GM23248 (cell line): ENCODE measurements around the gene RTF1. TPM values are rescaled to one million over a fixed set of nuclear protein-coding genes. Genes with fewer than 3 reads are reported as not detected.

Experiments used
- DNase-seq: peaks from one replicate; pipeline ENCODE4 v3.0.0-alpha.2; 2015
- H2AFZ ChIP-seq: fragments of 200-600 bp; sonication (generic); 2 replicates; pipeline ENCODE4 v1.6.1; 2016; ENCODE audit warnings: antibody characterized with exemption
- H3F3A ChIP-seq: fragments of 200-600 bp; sonication (generic); 2 replicates; pipeline ENCODE4 v1.6.1; 2016; ENCODE audit warnings: mild to moderate bottlenecking, antibody characterized with exemption, mixed run types; ENCODE audit not compliant: insufficient read depth
- H3K27ac ChIP-seq: fragments of 200-600 bp; sonication (generic); 2 replicates; pipeline ENCODE4 v1.5.1; 2016; ENCODE audit warnings: mild to moderate bottlenecking
- H3K27me3 ChIP-seq: fragments of 200-600 bp; sonication (generic); replicated peaks from 2 replicates; pipeline ENCODE4 v1.6.1; 2016; ENCODE audit warnings: mild to moderate bottlenecking; ENCODE audit not compliant: insufficient read depth
- H3K36me3 ChIP-seq: fragments of 200-600 bp; sonication (generic); 2 replicates; pipeline ENCODE4 v1.6.1; 2016; ENCODE audit warnings: low read depth, mild to moderate bottlenecking
- H3K4me1 ChIP-seq: fragments of 200-600 bp; sonication (generic); 2 replicates; pipeline ENCODE4 v1.6.1; 2016; ENCODE audit warnings: mild to moderate bottlenecking; ENCODE audit not compliant: insufficient read depth
- H3K4me2 ChIP-seq: fragments of 200-600 bp; sonication (generic); one replicate; pipeline ENCODE4 v1.6.1; 2016; ENCODE audit warnings: mild to moderate bottlenecking; ENCODE audit not compliant: unreplicated experiment
- H3K4me3 ChIP-seq: fragments of 200-600 bp; sonication (generic); 2 replicates; pipeline ENCODE4 v1.5.1; 2016; ENCODE audit warnings: mild to moderate bottlenecking
- H3K79me2 ChIP-seq: fragments of 200-600 bp; sonication (generic); 2 replicates; pipeline ENCODE4 v1.6.1; 2016; ENCODE audit warnings: mild to moderate bottlenecking; ENCODE audit not compliant: insufficient read depth
- H3K9ac ChIP-seq: fragments of 200-600 bp; sonication (generic); 2 replicates; pipeline ENCODE4 v1.6.1; 2016; ENCODE audit warnings: mild to moderate bottlenecking
- H3K9me2 ChIP-seq: fragments of 200-600 bp; sonication (generic); 2 replicates; pipeline ENCODE4 v1.6.1; 2016; ENCODE audit warnings: mixed run types, mild to moderate bottlenecking, moderate library complexity; ENCODE audit not compliant: insufficient read depth
- H3K9me3 ChIP-seq: fragments of 200-600 bp; sonication (generic); one replicate; pipeline ENCODE4 v1.6.1; 2017; ENCODE audit warnings: low read depth
- H4K20me1 ChIP-seq: fragments of 200-600 bp; sonication (generic); 2 replicates; pipeline ENCODE4 v1.6.0; 2016; ENCODE audit not compliant: insufficient read depth
- EZH2 ChIP-seq: fragments of 200-600 bp; sonication (generic); IDR thresholded peaks from 2 replicates; pipeline ENCODE4 v1.6.1; 2018; ENCODE audit warnings: antibody characterized with exemption, mild to moderate bottlenecking; ENCODE audit not compliant: insufficient read depth, poor library complexity, severe bottlenecking
- EZH2phosphoT487 ChIP-seq: fragments of 200-600 bp; sonication (generic); IDR thresholded peaks from 2 replicates; pipeline ENCODE4 v1.6.1; 2018; ENCODE audit warnings: antibody characterized with exemption, moderate library complexity, mild to moderate bottlenecking, low read depth; ENCODE audit not compliant: insufficient read depth
- WGBS, 2 experiments: methylation state at CpG; one replicate each; pipeline ENCODE4 v1.1.6; 2015 to 2017; ENCODE audit warnings: low lambda C conversion rate in 2 of 2, low coverage in 1 of 2; ENCODE audit errors: missing lambda C conversion rate in 2 of 2; 5-methylcytosine and 5-hydroxymethylcytosine counted together
- in situ Hi-C: fragments of 300-500 bp; cut with MboI; formaldehyde crosslinking; loops from 2 replicates; pipeline ENCODE4 v1.15.0; 2020
- polyA plus RNA-seq: library from polyadenylated mRNA; unstranded; fragments of >200 nt; fragmentation: Nextera tagmentation; extraction: Ambion mirVana; gene quantifications from 2 replicates; pipeline ENCODE4 v1.2.1, GENCODE V29; 2016
- total RNA-seq: library from RNA; depleted of rRNA; stranded (reverse); fragments of >200 nt; shearing (Covaris generic); gene quantifications from 2 replicates; pipeline ENCODE4 v1.2.3, GENCODE V29; 2014

The RTF1 gene
- total and polyA plus RNA-seq, 2 experiments from 2014 or later: 20.5 to 58.6 TPM

- Histone ChIP-seq H3K4me2 (no peak overlapping the region), H3K27ac (no peak overlapping the region), H3F3A (no peaks in the 10 kb centered on the region), H2AFZ (no peak overlapping the region), H3K27me3 (peaks cover 30% of the 10 kb centered on the region), H3K4me3 (no peak overlapping the region), H3K9ac (no peak overlapping the region), H3K4me1 (peaks cover 3% of the 10 kb centered on the region; the same call in 1 of the 2 replicates), H3K79me2 (no peaks in the 10 kb centered on the region), H3K9me3 (no peaks in the 10 kb centered on the region), H3K9me2 (no peaks in the 10 kb centered on the region), H4K20me1 (no peaks in the 10 kb centered on the region), H3K36me3 (no peaks in the 10 kb centered on the region)
- in situ Hi-C loops: no loop called here
- 88 to 90% methylated on average over 11 to 13 of the region's 13 CpGs for WGBS, 2 experiments
- no peak for TF ChIP-seq EZH2
- no peak for TF ChIP-seq EZH2phosphoT487
- DNase-seq: no peak
Observed at GRCh38 chr15:41504751-41505492, 88.0 kb downstream of the RTF1 start.

GRCh38 chr15:41505776-41506175 is 88.9 kb downstream of the RTF1 start:
- no peaks in the 10 kb centered on the region for H3K9me3 ChIP-seq
- H3K4me2 ChIP-seq: no peak overlapping the region
- H3K4me1 ChIP-seq: peaks cover 3% of the 10 kb centered on the region; the same call in 1 of the 2 replicates
- no peaks in the 10 kb centered on the region for H3K79me2 ChIP-seq
- no peak overlapping the region for H3K4me3 ChIP-seq
- H3F3A ChIP-seq: no peaks in the 10 kb centered on the region
- no peak overlapping the region for H2AFZ ChIP-seq
- TF ChIP-seq EZH2: no peak
- TF ChIP-seq EZH2phosphoT487: no peak
- H4K20me1 ChIP-seq: no peaks in the 10 kb centered on the region
- H3K27ac ChIP-seq: no peak overlapping the region
- WGBS, 2 experiments: 91 to 95% methylated on average over 4 of the region's 4 CpGs
- no peaks in the 10 kb centered on the region for H3K36me3 ChIP-seq
- no peak for DNase-seq
- no peaks in the 10 kb centered on the region for H3K9me2 ChIP-seq
- in situ Hi-C loops: no loop called here
- peaks cover 32% of the 10 kb centered on the region for H3K27me3 ChIP-seq
- H3K9ac ChIP-seq: no peak overlapping the region

GRCh38 chr15:41506796-41507341 is 90.0 kb downstream of the RTF1 start:
- Histone ChIP-seq H3K36me3 (no peaks in the 10 kb centered on the region), H3K9me3 (no peaks in the 10 kb centered on the region), H3K9me2 (no peaks in the 10 kb centered on the region), H3F3A (no peaks in the 10 kb centered on the region), H4K20me1 (no peaks in the 10 kb centered on the region), H3K79me2 (no peaks in the 10 kb centered on the region), H3K9ac (no peak overlapping the region), H3K4me1 (peaks cover 3% of the 10 kb centered on the region; the same call in 1 of the 2 replicates), H3K4me3 (no peak overlapping the region), H3K27me3 (peaks cover 30% of the 10 kb centered on the region), H3K4me2 (no peak overlapping the region), H3K27ac (no peak overlapping the region), H2AFZ (no peak overlapping the region)
- in situ Hi-C loops: no loop called here
- no peak for DNase-seq
- WGBS, 2 experiments: 72 to 74% methylated on average over 10 of the region's 10 CpGs
- TF ChIP-seq EZH2 (no peak), EZH2phosphoT487 (no peak)

GRCh38 chr15:41507820-41508290 is 91.0 kb downstream of the RTF1 start:
- TF ChIP-seq EZH2phosphoT487: no peak
- TF ChIP-seq EZH2: no peak
- Histone ChIP-seq H3K27ac (no peak overlapping the region), H3K9ac (no peak overlapping the region), H2AFZ (no peak overlapping the region), H3K4me1 (no peaks in the 10 kb centered on the region; the same call in 1 of the 2 replicates), H3K79me2 (no peaks in the 10 kb centered on the region), H3K4me3 (no peak overlapping the region), H3K36me3 (no peaks in the 10 kb centered on the region), H3K9me3 (no peaks in the 10 kb centered on the region), H4K20me1 (no peaks in the 10 kb centered on the region), H3K9me2 (no peaks in the 10 kb centered on the region), H3F3A (no peaks in the 10 kb centered on the region), H3K27me3 (peaks cover 32% of the 10 kb centered on the region), H3K4me2 (no peak overlapping the region)
- DNase-seq: no peak
- in situ Hi-C loops: no loop called here
- 76% methylated on average over 7 of the region's 7 CpGs for WGBS, 2 experiments
